T-helper 2 cell treated with Interferon-gamma antibody and Interleukin-4, amounts not matched to agents 5 μg/mL and 100 μg/mL, for 36 hours (primary cell): Measurements from ENCODE around the gene OR13H1.
"Not testable (repeated sequence)": the region's sequence is repeated elsewhere in the genome, so short reads cannot be mapped to it uniquely, and the experiment has no call there.

ENCODE experiments used
- DNase-seq: peaks from one replicate; pipeline ENCODE4 v3.0.0; 2021; ENCODE audit warnings: low spot score
- H3K27ac Mint-ChIP-seq: one replicate; pipeline ENCODE4 v1.8.0; 2021; ENCODE audit warnings: mild to moderate bottlenecking, mixed read lengths
- H3K27me3 Mint-ChIP-seq: one replicate; pipeline ENCODE4 v1.8.0; 2021; ENCODE audit warnings: low read depth, mixed read lengths
- H3K36me3 Mint-ChIP-seq: one replicate; pipeline ENCODE4 v1.8.0; 2021; ENCODE audit warnings: low read depth, mixed read lengths
- H3K4me1 Mint-ChIP-seq: one replicate; pipeline ENCODE4 v1.8.0; 2021; ENCODE audit warnings: low read depth, mixed read lengths
- H3K4me3 Mint-ChIP-seq: one replicate; pipeline ENCODE4 v1.8.0; 2022; ENCODE audit warnings: mild to moderate bottlenecking, moderate library complexity, mixed read lengths
- H3K9me3 Mint-ChIP-seq: one replicate; pipeline ENCODE4 v1.8.0; 2021; ENCODE audit warnings: mixed read lengths

The OR13H1 gene

GRCh38 chrX:131577999-131578734, 34.3 kb downstream of the OR13H1 start:
- DNase-seq = no peak
- H3K9me3 Mint-ChIP-seq = no peaks in the 10 kb centered on the region
- no peak overlapping the region for H3K4me3 Mint-ChIP-seq
- no peak overlapping the region for H3K27ac Mint-ChIP-seq
- no peaks in the 10 kb centered on the region for H3K27me3 Mint-ChIP-seq
- no peaks in the 10 kb centered on the region for H3K4me1 Mint-ChIP-seq
- no peaks in the 10 kb centered on the region for H3K36me3 Mint-ChIP-seq

- H3K27ac Mint-ChIP-seq, H3K4me1 Mint-ChIP-seq, DNase-seq, H3K27me3 Mint-ChIP-seq, H3K4me3 Mint-ChIP-seq, H3K36me3 Mint-ChIP-seq, H3K9me3 Mint-ChIP-seq: not testable (repeated sequence)
Measured at GRCh38 chrX:131578735-131579367, 35.0 kb downstream of the OR13H1 start.

GRCh38 chrX:131588995-131589394, 45.1 kb downstream of the OR13H1 start:
- Mint-ChIP-seq H3K27me3 (no peaks in the 10 kb centered on the region), H3K27ac (no peak overlapping the region), H3K36me3 (no peaks in the 10 kb centered on the region), H3K4me3 (no peak overlapping the region), H3K9me3 (no peaks in the 10 kb centered on the region), H3K4me1 (no peaks in the 10 kb centered on the region)
- no peak for DNase-seq
